Activated B cell treated with CpG ODN at 0.5 μM for 24 hours (primary cell): ENCODE measurements around the gene PELI1. TPM values are rescaled to one million over a fixed set of nuclear protein-coding genes. Genes with fewer than 3 reads are reported as not detected.

Experiments used
- ATAC-seq: fragments of 200-7000 bp; cut with Tn5 transposase; one replicate; pipeline ENCODE4 v1.10.0; 2021; ENCODE audit warnings: low read depth, mild to moderate bottlenecking, moderate library complexity
- CTCF ChIA-PET: fragments of 350-600 bp; sonication (Branson Sonifier 250); formaldehyde crosslinking; loops from one replicate; lab custom pipeline; 2021; ENCODE audit warnings: antibody characterized with exemption; lab: Charles Lee
- POLR2A ChIA-PET: fragments of 350-600 bp; sonication (Branson Sonifier 250); formaldehyde crosslinking; loops from one replicate; lab custom pipeline; 2021; ENCODE audit warnings: antibody characterized with exemption; lab: Charles Lee
- DNase-seq: peaks from one replicate; pipeline ENCODE4 v3.0.0; 2022
- H3K27ac Mint-ChIP-seq: one replicate; pipeline ENCODE4 v1.8.0; 2020; ENCODE audit warnings: mixed read lengths
- H3K27me3 Mint-ChIP-seq: one replicate; pipeline ENCODE4 v1.8.0; 2021; ENCODE audit warnings: mixed read lengths
- H3K36me3 Mint-ChIP-seq: one replicate; pipeline ENCODE4 v1.8.0; 2021; ENCODE audit warnings: low read depth, mixed read lengths
- H3K4me1 Mint-ChIP-seq: one replicate; pipeline ENCODE4 v1.8.0; 2021; ENCODE audit warnings: mixed read lengths
- H3K4me3 Mint-ChIP-seq: one replicate; pipeline ENCODE4 v1.8.0; 2020; ENCODE audit warnings: mild to moderate bottlenecking, mixed read lengths
- H3K9me3 Mint-ChIP-seq: one replicate; pipeline ENCODE4 v1.8.0; 2020; ENCODE audit warnings: mixed read lengths
- CTCF ChIP-seq: fragments of 200-600 bp; IDR thresholded peaks from one replicate; pipeline ENCODE4 v1.8.0; 2022; ENCODE audit warnings: antibody characterized with exemption, mild to moderate bottlenecking
- intact Hi-C: fragments of 100-400 bp; cut with micrococcal nuclease; formaldehyde crosslinking; loops from one replicate; pipeline ENCODE4 v1.15.1; 2024
- total RNA-seq: library from RNA; stranded (reverse); gene quantifications from 2 replicates; pipeline ENCODE4 v1.2.3, GENCODE V29; 2022

Gene PELI1
- total RNA-seq, 1 donor from 2014 or later: 93.1 TPM

GRCh38 chr2:64162516-64162915 is 18.3 kb upstream of the PELI1 start:
- ChIA-PET CTCF (no interaction called here), POLR2A (no interaction called here)
- Mint-ChIP-seq H3K36me3 (no peaks in the 10 kb centered on the region), H3K4me1 (peaks cover 5% of the 10 kb centered on the region), H3K27ac (no peak overlapping the region), H3K9me3 (no peaks in the 10 kb centered on the region), H3K4me3 (no peak overlapping the region), H3K27me3 (no peaks in the 10 kb centered on the region)
- no peak for ATAC-seq
- intact Hi-C loops: no loop called here
- no peak for DNase-seq
- TF ChIP-seq CTCF: no peak

- ATAC-seq: no peak
- Mint-ChIP-seq H3K9me3 (no peaks in the 10 kb centered on the region), H3K36me3 (no peaks in the 10 kb centered on the region)
These were observed 13.6 kb upstream of the PELI1 start for GRCh38 chr2:64157792-64158191.

GRCh38 chr2:64153811-64154210 is 9.6 kb upstream of the PELI1 start:
- H3K4me3 Mint-ChIP-seq: no peak overlapping the region
- intact Hi-C loops: no loop called here
- CTCF ChIA-PET: no interaction called here
- H3K4me1 Mint-ChIP-seq: no peaks in the 10 kb centered on the region
- TF ChIP-seq CTCF: no peak
- ATAC-seq: no peak
- no peak overlapping the region for H3K27ac Mint-ChIP-seq
- H3K27me3 Mint-ChIP-seq: no peaks in the 10 kb centered on the region
- no peaks in the 10 kb centered on the region for H3K9me3 Mint-ChIP-seq
- DNase-seq: no peak
- no peaks in the 10 kb centered on the region for H3K36me3 Mint-ChIP-seq
- POLR2A ChIA-PET: interaction anchor here (2.3 kb wide), 1 partner anchor 10 kb away, joined by 9 read pairs; the partner anchor contains the start of gene PELI1

More at GRCh38 chr2:64157792-64158191, 13.6 kb upstream of the PELI1 start:
- intact Hi-C loops: no loop called here
- H3K4me1 Mint-ChIP-seq: no peaks in the 10 kb centered on the region
- no peak overlapping the region for H3K4me3 Mint-ChIP-seq
- CTCF ChIA-PET: no interaction called here
- POLR2A ChIA-PET: no interaction called here
- TF ChIP-seq CTCF: no peak
- no peaks in the 10 kb centered on the region for H3K27me3 Mint-ChIP-seq
- no peak overlapping the region for H3K27ac Mint-ChIP-seq
- DNase-seq: no peak

- H3K4me1 Mint-ChIP-seq: no peaks in the 10 kb centered on the region
- no peaks in the 10 kb centered on the region for H3K36me3 Mint-ChIP-seq
- no peak for TF ChIP-seq CTCF
- no peaks in the 10 kb centered on the region for H3K27me3 Mint-ChIP-seq
- CTCF ChIA-PET: no interaction called here
- no peak overlapping the region for H3K27ac Mint-ChIP-seq
- intact Hi-C loops: no loop called here
- no peak for ATAC-seq
- POLR2A ChIA-PET: interaction anchor here (0.6 to 2.3 kb wide), 2 partner anchors 8 to 522 kb away, joined by 6 to 9 read pairs; partner anchors contain the start of gene PELI1
- no peaks in the 10 kb centered on the region for H3K9me3 Mint-ChIP-seq
- H3K4me3 Mint-ChIP-seq: no peak overlapping the region
- DNase-seq: no peak
These were observed 7.3 kb upstream of the PELI1 start for GRCh38 chr2:64151476-64151875.

GRCh38 chr2:64145714-64146113 is 1.5 kb upstream of the PELI1 start:
- no peaks in the 10 kb centered on the region for H3K27me3 Mint-ChIP-seq
- ATAC-seq: no peak
- CTCF ChIA-PET: interaction anchor here (1.0 to 1.2 kb wide), 2 partner anchors 48 to 180 kb away, joined by 3 read pairs; no protein-coding TSS in a partner anchor
- DNase-seq: no peak
- intact Hi-C loops: loop anchor here (2.0 kb wide), 1 partner anchor 33 kb away; no protein-coding TSS in a partner anchor
- H3K4me3 Mint-ChIP-seq: no peak overlapping the region
- H3K9me3 Mint-ChIP-seq: no peaks in the 10 kb centered on the region
- peaks cover 13% of the 10 kb centered on the region for H3K36me3 Mint-ChIP-seq
- POLR2A ChIA-PET: interaction anchor here (1.4 to 3.3 kb wide), 3 partner anchors 7 to 59 kb away, joined by 3 to 9 read pairs (median 6); no protein-coding TSS in a partner anchor
- TF ChIP-seq CTCF: no peak
- peaks cover 23% of the 10 kb centered on the region for H3K4me1 Mint-ChIP-seq
- no peak overlapping the region for H3K27ac Mint-ChIP-seq
